ENCODE measurements around the gene COPB2.

- no peak for TF ChIP-seq YY1 (IDR thresholded peaks at IDR 0.05; ENCODE audit: low read depth, low read length)
- no peak for TF ChIP-seq CTCF (IDR thresholded peaks at IDR 0.05 in 2 of 3, conservative IDR thresholded peaks at IDR 0.05 in 1 of 3; ENCODE audit: control insufficient read depth in 2 of 3, extremely low read depth in 1 of 3, insufficient read depth in 1 of 3, low read depth in 3 of 3, low read length in 3 of 3)
- no peak for TF ChIP-seq ZBTB40 (IDR thresholded peaks at IDR 0.05; ENCODE audit: borderline replicate concordance)
- no peak for TF ChIP-seq SIN3A (IDR thresholded peaks at IDR 0.05; ENCODE audit: low read depth, low read length)
- no peak for TF ChIP-seq NBN (IDR thresholded peaks at IDR 0.05)
- no peak for TF ChIP-seq EZH2 (IDR thresholded peaks at IDR 0.05; ENCODE audit: borderline replicate concordance, control insufficient read depth, low read depth, low read length)
- TF ChIP-seq POLR2A (IDR thresholded peaks at IDR 0.05; ENCODE audit: low read depth, low read length) = no peak
- no peak for TF ChIP-seq FOXM1 (IDR thresholded peaks at IDR 0.05; ENCODE audit: low read depth, low read length)
- TF ChIP-seq NFYB (IDR thresholded peaks at IDR 0.05; ENCODE audit: insufficient read depth, low read depth, low read length) = no peak
- TF ChIP-seq RCOR1 (conservative IDR thresholded peaks at IDR 0.05; ENCODE audit: low read depth, low read length) = no peak
- TF ChIP-seq POLR2AphosphoS5 (IDR thresholded peaks at IDR 0.05; ENCODE audit: low read length) = no peak
- TF ChIP-seq BCL11A (IDR thresholded peaks at IDR 0.05; ENCODE audit: low read depth, low read length) = no peak
Measured at GRCh38 chr3:139355476-139355875, 34.0 kb downstream of the COPB2 start.
